GM19099 (cell line): ENCODE data around the gene KIF7.

Experiments
- POLR2A ChIP-seq: IDR thresholded peaks from 3 replicates; pipeline ENCODE4 v1.6.1; 2011; ENCODE audit warnings: low read depth; ENCODE audit not compliant: insufficient read length; ENCODE audit errors: extremely low read depth

The KIF7 gene

DNA sequence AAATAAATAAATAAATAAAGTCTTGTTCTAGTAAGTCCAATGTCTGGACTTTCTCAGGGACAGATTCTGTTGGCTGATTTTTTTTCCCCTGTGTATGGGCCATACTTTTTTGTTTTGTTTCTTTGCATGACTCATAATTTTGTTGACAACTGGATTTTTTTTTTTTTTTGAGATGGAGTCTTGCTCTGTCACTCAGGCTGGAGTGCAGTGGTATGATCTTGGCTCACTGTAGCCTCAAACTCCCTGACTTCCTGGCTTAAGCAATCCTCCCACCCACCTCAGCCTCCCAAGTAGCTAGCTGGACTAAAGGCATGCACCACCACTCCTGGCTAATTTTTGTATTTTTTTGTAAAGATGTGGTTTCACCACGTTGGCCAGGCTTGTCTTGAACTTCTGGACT, 41.1 kb downstream of the KIF7 start:
- no peak for TF ChIP-seq POLR2A

DNA sequence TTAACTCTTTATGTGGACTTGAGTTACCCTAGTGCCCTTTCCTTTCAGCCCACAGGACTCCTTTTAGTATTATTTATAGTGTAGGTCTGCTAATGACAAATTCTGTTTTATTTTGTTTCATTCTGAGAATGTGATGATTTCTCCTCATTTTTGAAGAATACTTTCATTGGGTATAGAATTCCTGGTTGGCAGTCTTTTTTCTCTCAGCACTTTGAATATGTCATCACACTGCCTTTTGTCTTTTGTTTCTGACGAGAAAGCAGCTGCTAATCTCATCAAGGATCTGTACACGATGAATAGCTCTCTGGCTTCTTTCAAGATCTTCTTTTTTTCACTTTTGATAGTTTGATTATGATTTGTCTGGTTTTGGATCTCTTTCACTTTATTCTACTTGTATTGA, 42.2 kb downstream of the KIF7 start:
- TF ChIP-seq POLR2A, result no peak

DNA sequence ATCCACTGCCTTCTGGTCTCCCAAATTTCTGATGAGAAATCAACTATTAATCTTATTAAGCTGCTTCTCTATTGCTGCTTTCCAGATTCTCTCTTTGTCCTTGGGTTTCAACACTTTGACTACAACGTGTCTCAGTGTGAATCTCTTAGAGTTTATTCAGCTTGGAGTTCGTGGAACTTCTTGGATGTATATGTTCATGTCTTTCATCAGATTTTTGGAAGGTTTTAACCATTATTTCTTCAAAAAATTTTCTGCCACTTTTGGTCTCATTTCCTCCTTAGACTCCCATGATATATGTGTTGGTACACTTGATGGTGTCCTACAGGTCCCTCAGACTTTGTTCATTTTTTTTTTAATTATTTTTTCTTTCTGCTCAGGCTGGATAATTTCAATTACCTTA, 44.0 kb downstream of the KIF7 start:
- no peak for TF ChIP-seq POLR2A

GRCh38 chr15:89599021-89599420, 56.2 kb downstream of the KIF7 start:
- TF ChIP-seq POLR2A, result no peak

DNA sequence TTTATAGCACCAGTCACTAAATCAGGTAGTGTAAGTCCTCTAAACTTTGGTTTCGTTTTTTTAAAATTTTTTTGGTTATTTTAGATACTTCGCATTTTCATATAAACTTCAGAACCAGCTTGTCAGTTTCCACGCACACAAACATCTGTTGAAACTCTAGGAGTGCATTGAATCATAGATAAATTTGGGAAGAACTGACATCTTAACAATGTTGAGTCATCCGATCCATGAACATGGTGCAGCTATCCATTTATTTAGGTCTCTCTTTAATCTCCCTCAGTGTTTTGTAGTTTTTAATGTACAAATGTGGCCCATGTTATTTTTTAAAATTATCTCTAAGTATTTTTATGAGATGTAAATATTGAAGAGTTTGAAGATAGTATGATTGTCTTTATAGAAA, 62.2 kb downstream of the KIF7 start:
- TF ChIP-seq POLR2A, result no peak

DNA sequence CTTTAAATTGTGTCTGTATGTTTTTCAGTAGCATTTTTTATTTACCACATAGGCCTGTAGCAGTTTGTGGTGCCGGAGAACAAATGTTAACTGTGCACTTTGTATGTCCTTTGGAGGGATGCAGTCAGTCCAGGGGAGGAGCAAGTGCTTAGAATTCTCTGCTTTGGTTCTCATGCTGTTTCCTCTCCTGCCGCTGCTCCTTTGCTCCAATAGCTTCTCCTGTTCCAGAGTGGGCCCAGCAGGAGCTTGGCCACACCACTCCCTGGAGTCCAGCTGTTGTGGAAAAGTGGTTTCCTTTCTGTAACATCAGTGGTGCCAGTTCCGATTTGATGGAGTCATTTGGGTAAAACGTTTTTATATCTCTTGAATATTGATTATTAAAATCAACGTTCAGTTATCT, 63.4 kb downstream of the KIF7 start:
- no peak for TF ChIP-seq POLR2A

DNA sequence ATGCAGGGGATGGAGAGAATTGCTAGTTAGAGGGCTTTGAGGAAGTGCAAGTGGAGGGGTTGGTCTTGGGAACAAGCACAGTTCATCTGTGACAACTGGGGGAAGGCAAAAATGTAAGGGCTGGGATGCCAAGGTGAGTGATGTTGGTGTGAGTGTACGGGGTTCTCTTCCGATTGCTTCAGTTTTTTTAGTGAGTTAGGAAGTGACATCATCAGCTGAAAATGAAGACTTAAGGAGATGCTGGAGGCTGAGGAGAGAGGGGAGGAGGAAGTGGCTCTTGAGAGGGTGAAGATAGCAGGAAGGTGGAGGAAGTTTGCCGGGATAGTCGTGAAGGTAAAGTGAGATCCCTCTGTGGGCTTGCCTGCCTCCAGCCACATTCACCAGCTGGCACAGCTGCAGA, 67.3 kb downstream of the KIF7 start:
- no peak for TF ChIP-seq POLR2A

DNA sequence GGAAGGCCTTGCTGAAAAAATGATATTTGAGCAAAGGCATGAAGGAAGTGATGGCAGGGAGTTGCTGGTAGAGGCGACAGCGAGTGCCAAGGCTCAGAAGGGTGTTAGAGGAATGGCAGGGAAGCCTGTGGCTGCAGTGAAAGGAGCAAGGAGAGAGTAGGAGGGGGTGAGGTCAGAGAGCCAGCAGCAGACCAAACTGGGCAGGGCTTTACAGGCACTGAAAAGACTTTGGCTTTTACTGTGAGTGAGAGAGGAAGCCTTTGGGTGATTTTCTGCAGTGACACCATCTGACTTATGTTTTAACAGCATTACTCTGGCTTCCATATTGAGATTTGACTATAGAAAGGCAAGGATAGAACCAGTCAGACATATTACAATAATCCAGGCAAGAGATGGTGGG, 68.6 kb downstream of the KIF7 start:
- TF ChIP-seq POLR2A, result no peak

- no peak for TF ChIP-seq POLR2A
Observed at GRCh38 chr15:89578146-89578545, 77.1 kb downstream of the KIF7 start.
